Lung (tissue), 12 donors: ENCODE measurements around the gene PRSS2. TPM values are rescaled to one million over a fixed set of nuclear protein-coding genes. Genes with fewer than 3 reads are reported as not detected.
A peak's percentile ranks its signal among the peaks of the same experiment; 100 is the strongest.

Experiments used
- ATAC-seq: fragments of 200-7000 bp; cut with Tn5 transposase; one replicate; pipeline ENCODE4 v1.9.1; 2020; ENCODE audit warnings: moderate number of reproducible peaks; ENCODE audit not compliant: insufficient read depth, low FRiP score
- DNase-seq, 3 donors: peaks; one replicate each; pipeline ENCODE4 v3.0.0-alpha.2; 2013 to 2017
- H3K27ac ChIP-seq, 2 donors: one replicate each; pipeline ENCODE4 v1.5.1; 2013; ENCODE audit warnings: mild to moderate bottlenecking in 2 of 2, moderate library complexity in 2 of 2, control low read depth in 1 of 2, inconsistent platforms in 1 of 2, low read depth in 1 of 2, low read length in 1 of 2
- H3K27me3 ChIP-seq, 3 donors: one replicate each; pipeline ENCODE4 v1.5.1; 2013; ENCODE audit warnings: low read length in 2 of 3; ENCODE audit not compliant: control insufficient read depth in 3 of 3, insufficient read depth in 3 of 3
- H3K36me3 ChIP-seq, 4 donors: one replicate each; pipeline ENCODE4 v1.5.1; 2013; ENCODE audit warnings: low read length in 4 of 4, mild to moderate bottlenecking in 1 of 4, moderate library complexity in 1 of 4; ENCODE audit not compliant: control insufficient read depth in 4 of 4, insufficient read depth in 4 of 4
- H3K4me1 ChIP-seq, 5 donors: one replicate each; pipeline ENCODE4 v1.5.1; 2013; ENCODE audit warnings: low read length in 5 of 5, mild to moderate bottlenecking in 2 of 5, moderate library complexity in 1 of 5; ENCODE audit not compliant: control insufficient read depth in 5 of 5, insufficient read depth in 5 of 5
- H3K4me3 ChIP-seq: one replicate; pipeline ENCODE4 v1.5.1; 2013; ENCODE audit warnings: mild to moderate bottlenecking, control low read depth, moderate library complexity
- H3K9ac ChIP-seq, 2 donors: one replicate each; pipeline ENCODE4 v1.5.1; 2013; ENCODE audit warnings: low read length in 2 of 2, control low read depth in 1 of 2; ENCODE audit not compliant: insufficient read depth in 1 of 2
- H3K9me3 ChIP-seq, 4 donors: one replicate each; pipeline ENCODE4 v1.5.1; 2013; ENCODE audit warnings: low read length in 3 of 4, mild to moderate bottlenecking in 1 of 4, moderate library complexity in 1 of 4; ENCODE audit not compliant: control insufficient read depth in 4 of 4, insufficient read depth in 3 of 4
- CTCF ChIP-seq: IDR thresholded peaks from 2 replicates; pipeline ENCODE4 v1.5.1; 2012; ENCODE audit warnings: mild to moderate bottlenecking; ENCODE audit errors: control extremely low read depth, extremely low read depth
- WGBS, 2 donors: extraction: QIAGEN DNeasy Blood & Tissue Kit; methylation state at CpG; one replicate each; pipeline ENCODE4 v1.1.7; 2013; 5-methylcytosine and 5-hydroxymethylcytosine counted together
- polyA plus RNA-seq, 2 donors: library from polyadenylated mRNA; stranded (reverse); fragments of 200-250 nt; gene quantifications; one replicate each; pipeline ENCODE4 v1.2.1, GENCODE V29; 2013
- total RNA-seq, 2 donors: library from RNA; depleted of rRNA in 1 of 2; stranded (reverse); fragments of >200 nt in 1 of 2; gene quantifications; one replicate each; pipeline ENCODE4 v1.2.1, GENCODE V29; 2014 to 2021
- donor health status: control.
- donor health status: control.
- donor health status: Bipolar disorder and iron deficiency.
- donor health status: healthy.
- donor health status: DM: yes; HTN: yes; CAD: no.

PRSS2 gene
- total and polyA plus RNA-seq, 4 donors = 0.35 to 47.9 (median 1.7) TPM; not detected in 1

- H3K27ac ChIP-seq = peak overlapping the region in 1 of 2 donors; percentile 37
- WGBS, 2 donors = 39 to 50% methylated on average over 9 of the region's 9 CpGs
- H3K4me1 ChIP-seq = peaks cover 0 to 16% (median 7%) of the 10 kb centered on the region in 5 donors
- no peaks in the 10 kb centered on the region for H3K36me3 ChIP-seq
- peaks cover 0 to 2% (median under 1%) of the 10 kb centered on the region in 4 donors for H3K9me3 ChIP-seq
- no peak overlapping the region for H3K4me3 ChIP-seq
- H3K9ac ChIP-seq = no peak overlapping the region
- no peak for TF ChIP-seq CTCF
- no peak for DNase-seq
- H3K27me3 ChIP-seq = peaks cover 0 to 86% (median 68%) of the 10 kb centered on the region in 3 donors
- no peak for ATAC-seq
These were observed 25.3 kb downstream of the PRSS2 start for GRCh38 chr7:142796001-142796500.

- peaks cover 0 to 2% (median under 1%) of the 10 kb centered on the region in 4 donors for H3K9me3 ChIP-seq
- no peaks in the 10 kb centered on the region for H3K36me3 ChIP-seq
- no peak for ATAC-seq
- H3K27me3 ChIP-seq = peaks cover 0 to 88% (median 65%) of the 10 kb centered on the region in 3 donors
- DNase-seq = peak in 2 of 3 donors; percentile 17 to 23
- peaks cover 0 to 16% (median 7%) of the 10 kb centered on the region in 5 donors for H3K4me1 ChIP-seq
- 6 to 8% methylated on average over 63 to 74 of the region's 74 CpGs for WGBS, 2 donors
- no peak for TF ChIP-seq CTCF
- peak overlapping the region; percentile 20 for H3K4me3 ChIP-seq
- no peak overlapping the region for H3K9ac ChIP-seq
- H3K27ac ChIP-seq = peak overlapping the region in 1 of 2 donors; percentile 49
These were observed 26.0 kb downstream of the PRSS2 start for GRCh38 chr7:142796501-142797390.

DNA sequence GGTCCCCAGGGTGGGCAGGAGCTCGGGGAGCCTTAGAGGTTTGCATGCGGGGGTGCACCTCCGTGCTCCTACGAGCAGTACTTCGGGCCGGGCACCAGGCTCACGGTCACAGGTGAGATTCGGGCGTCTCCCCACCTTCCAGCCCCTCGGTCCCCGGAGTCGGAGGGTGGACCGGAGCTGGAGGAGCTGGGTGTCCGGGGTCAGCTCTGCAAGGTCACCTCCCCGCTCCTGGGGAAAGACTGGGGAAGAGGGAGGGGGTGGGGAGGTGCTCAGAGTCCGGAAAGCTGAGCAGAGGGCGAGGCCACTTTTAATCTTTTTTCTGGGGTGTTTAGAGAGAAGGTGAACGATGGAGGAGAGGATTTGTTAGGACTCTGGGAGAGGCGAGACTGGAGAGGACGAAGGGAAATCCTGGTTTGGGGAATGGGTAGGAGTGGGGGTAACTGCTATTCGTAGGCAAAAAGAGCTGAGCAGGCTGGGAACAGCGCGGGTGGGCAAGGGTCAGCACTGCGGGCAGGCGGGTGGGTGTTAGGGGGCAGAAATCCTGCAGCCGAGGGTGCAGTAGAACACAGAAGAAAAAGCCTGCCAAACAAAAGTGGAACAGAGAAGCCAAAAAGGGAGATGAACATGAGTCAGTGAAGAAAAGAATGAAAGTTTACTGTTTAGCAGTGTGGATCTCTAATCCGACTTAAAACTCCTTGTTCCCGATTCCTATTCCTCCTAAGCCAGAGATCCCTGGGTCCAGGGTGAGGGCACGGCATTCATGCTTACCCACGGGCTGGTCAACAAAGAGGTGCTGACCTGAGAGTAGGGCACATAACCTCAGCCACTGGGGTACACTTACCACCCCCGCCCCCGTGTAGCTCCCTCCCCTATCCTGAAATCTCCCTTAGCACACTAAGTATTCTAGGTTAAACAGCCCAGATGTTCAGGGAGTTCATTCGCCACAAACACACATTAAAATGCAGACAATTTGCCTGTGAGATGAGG lies 26.9 kb downstream of the PRSS2 start:
- WGBS, 2 donors = 6% methylated on average over 33 of the region's 33 CpGs
- no peaks in the 10 kb centered on the region for H3K36me3 ChIP-seq
- ATAC-seq = no peak
- DNase-seq = no peak
- TF ChIP-seq CTCF = no peak
- H3K27ac ChIP-seq = peak overlapping the region in 1 of 2 donors; percentile 49
- H3K4me3 ChIP-seq = peak overlapping the region; percentile 9
- peaks cover 0 to 1% (median 0%) of the 10 kb centered on the region in 4 donors for H3K9me3 ChIP-seq
- H3K4me1 ChIP-seq = peaks cover 0 to 16% (median 7%) of the 10 kb centered on the region in 5 donors
- H3K27me3 ChIP-seq = peaks cover 0 to 87% (median 65%) of the 10 kb centered on the region in 3 donors
- no peak overlapping the region for H3K9ac ChIP-seq
